ENCODE measurements around the gene VSTM4. TPM values are rescaled to one million over a fixed set of nuclear protein-coding genes. Genes with fewer than 3 reads are reported as not detected.

Gene VSTM4
- total and polyA plus RNA-seq, 3 donors from 2014 or later: 25.6 to 35.8 (median 26.0) TPM

GRCh38 chr10:49136525-49136924, 21.2 kb upstream of the VSTM4 start:
- H3K9me3 ChIP-seq: no peaks in the 10 kb centered on the region
- DNase-seq: no peak
- 58 to 63% methylated on average over 1 of the region's 1 CpG for WGBS, 2 donors
- TF ChIP-seq CTCF (IDR thresholded peaks at IDR 0.05) (no peak), POLR2A (IDR thresholded peaks at IDR 0.05) (no peak)
- intact Hi-C loops (cut with DNase I; ENCODE audit: low total_unique reads): no loop called here
- H3K27ac ChIP-seq: peak overlapping the region in 1 of 2 donors; percentile 23
- no peaks in the 10 kb centered on the region for H3K36me3 ChIP-seq (ENCODE audit: low read depth, missing control alignments)
- H3K4me3 ChIP-seq: no peak overlapping the region
- no peaks in the 10 kb centered on the region for H3K27me3 ChIP-seq
- H3K4me1 ChIP-seq: peaks cover 7% of the 10 kb centered on the region

DNA sequence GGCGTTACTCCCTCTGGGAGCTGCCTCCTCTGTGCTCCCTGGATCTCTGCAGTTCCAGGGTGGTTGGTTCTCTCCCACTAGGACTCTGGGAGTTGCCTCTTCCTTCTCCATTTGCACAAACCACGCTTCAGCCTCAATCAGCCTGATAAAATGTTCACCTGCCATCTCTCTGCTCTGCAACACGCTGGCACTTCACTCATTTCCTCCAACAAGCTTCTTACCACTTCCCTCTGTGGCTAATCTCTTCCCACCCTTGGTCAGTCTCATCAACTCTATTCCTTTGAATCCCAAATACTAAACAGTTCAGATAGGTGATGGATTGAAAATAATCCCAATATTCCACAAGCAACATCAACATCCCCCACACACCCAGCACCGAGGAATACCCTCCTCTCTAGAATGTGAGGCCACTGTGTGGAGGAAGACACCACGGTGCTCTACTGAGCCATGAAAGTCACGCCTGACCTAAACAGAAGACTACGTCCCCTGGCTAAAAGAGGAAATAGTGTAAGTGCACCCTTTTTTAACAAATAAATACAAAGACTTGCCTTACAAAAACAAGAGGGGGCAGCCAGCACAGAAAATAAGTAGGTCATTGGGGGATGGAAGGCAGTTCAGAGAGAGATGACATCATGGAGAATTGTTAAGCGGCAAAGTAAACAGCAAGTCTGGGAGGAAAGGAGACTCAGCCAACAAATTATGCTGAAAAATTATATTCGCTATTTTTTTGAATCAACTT, 20.4 kb upstream of the VSTM4 start:
- H3K27ac ChIP-seq: no peak overlapping the region
- H3K9me3 ChIP-seq: no peaks in the 10 kb centered on the region
- TF ChIP-seq POLR2A (IDR thresholded peaks at IDR 0.05) (no peak), CTCF (IDR thresholded peaks at IDR 0.05) (no peak)
- no peaks in the 10 kb centered on the region for H3K36me3 ChIP-seq (ENCODE audit: low read depth, missing control alignments)
- H3K4me3 ChIP-seq: no peak overlapping the region
- WGBS, 2 donors: 68 to 72% methylated on average over 9 of the region's 9 CpGs
- intact Hi-C loops (cut with DNase I; ENCODE audit: low total_unique reads): no loop called here
- peaks cover 7% of the 10 kb centered on the region for H3K4me1 ChIP-seq
- no peak for DNase-seq
- H3K27me3 ChIP-seq: no peaks in the 10 kb centered on the region

DNA sequence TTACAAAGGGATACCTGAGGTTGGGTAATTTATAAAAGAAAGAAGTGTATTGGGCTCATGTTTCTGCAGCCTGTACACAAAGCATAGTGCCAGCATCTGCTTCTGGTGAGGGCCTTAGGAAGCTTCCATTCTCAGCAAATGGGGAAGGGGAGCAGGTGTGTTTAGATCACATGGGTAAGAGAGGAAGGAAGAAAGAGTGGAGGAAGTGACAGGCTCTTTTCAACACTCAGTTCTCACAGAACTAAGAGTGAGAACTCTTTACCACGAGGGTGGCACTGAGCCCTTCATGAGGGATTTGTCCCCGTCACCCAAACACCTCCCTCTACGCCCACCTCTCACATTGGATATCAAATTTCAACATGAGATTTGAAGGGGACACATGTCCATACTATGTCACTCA, 19.0 kb upstream of the VSTM4 start:
- H3K27ac ChIP-seq: no peak overlapping the region
- no peak for TF ChIP-seq POLR2A (IDR thresholded peaks at IDR 0.05)
- TF ChIP-seq CTCF (IDR thresholded peaks at IDR 0.05): no peak
- DNase-seq: no peak
- intact Hi-C loops (cut with DNase I; ENCODE audit: low total_unique reads): no loop called here
- 86 to 87% methylated on average over 3 of the region's 3 CpGs for WGBS, 2 donors
- H3K4me1 ChIP-seq: peaks cover 2% of the 10 kb centered on the region
- no peaks in the 10 kb centered on the region for H3K9me3 ChIP-seq
- H3K4me3 ChIP-seq: no peak overlapping the region
- no peaks in the 10 kb centered on the region for H3K27me3 ChIP-seq
- H3K36me3 ChIP-seq (ENCODE audit: low read depth, missing control alignments): no peaks in the 10 kb centered on the region

DNA sequence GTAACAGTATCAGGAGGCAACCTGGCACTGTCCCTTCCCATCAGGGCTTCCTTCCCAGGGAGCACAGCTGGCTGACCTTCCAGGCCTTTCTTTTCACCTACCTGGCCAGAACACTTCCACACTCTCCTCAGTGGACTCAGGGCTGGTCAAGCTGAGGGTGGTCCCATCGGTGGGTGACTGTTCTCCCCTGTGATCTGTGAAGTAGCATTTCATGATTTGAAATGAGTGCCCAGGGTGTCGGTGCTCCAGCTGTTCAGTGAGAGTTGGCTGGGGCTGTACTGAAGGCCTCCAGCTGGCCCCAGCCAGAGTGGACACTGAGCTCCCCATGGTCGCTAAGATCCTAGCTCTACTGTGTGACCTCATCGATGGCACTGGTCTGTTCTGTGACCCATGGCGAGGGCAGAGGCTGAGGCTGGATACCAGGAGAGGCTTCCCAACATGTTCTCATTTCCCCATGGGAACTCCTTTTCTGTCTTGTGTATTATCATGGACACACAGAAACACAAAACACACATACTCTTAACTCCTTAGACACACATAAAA, 18.5 kb upstream of the VSTM4 start, which contains the start of gene FAM170B:
Gene FAM170B (minus strand): TSS at position 316 of the 543 bp plus-strand sequence. CDS start 103 bp downstream, at position 213.
- TF ChIP-seq POLR2A (IDR thresholded peaks at IDR 0.05) (no peak), CTCF (IDR thresholded peaks at IDR 0.05) (no peak)
- Histone ChIP-seq H3K27me3 (no peaks in the 10 kb centered on the region), H3K9me3 (no peaks in the 10 kb centered on the region), H3K36me3 (ENCODE audit: low read depth, missing control alignments) (no peaks in the 10 kb centered on the region), H3K27ac (no peak within 1 kb of the TSS), H3K4me3 (no peak within 1 kb of the TSS), H3K4me1 (no peaks in the 10 kb centered on the region)
- no peak for DNase-seq
- intact Hi-C loops (cut with DNase I; ENCODE audit: low total_unique reads): no loop called here
- 63 to 66% methylated on average over 5 of the region's 5 CpGs for WGBS, 2 donors

All from testis (tissue), 3 donors.